WTC11 (cell line): ENCODE results near the gene DRC3.

ENCODE experiments used
- GABPB1 ChIP-seq: sonication (generic); formaldehyde crosslinking; IDR thresholded peaks from 2 replicates; pipeline ENCODE4 v1.8.1; 2023; ENCODE audit warnings: mild to moderate bottlenecking, missing genetic modification reagents
- JUN ChIP-seq: sonication (generic); formaldehyde crosslinking; IDR thresholded peaks from 2 replicates; pipeline ENCODE4 v1.8.0; 2023; ENCODE audit warnings: mild to moderate bottlenecking, missing genetic modification reagents
- MLX ChIP-seq: sonication (generic); formaldehyde crosslinking; IDR thresholded peaks from 2 replicates; pipeline ENCODE4 v1.8.1; 2023; ENCODE audit warnings: mild to moderate bottlenecking, missing genetic modification reagents, moderate library complexity
- MYBL2 ChIP-seq: sonication (generic); formaldehyde crosslinking; IDR thresholded peaks from 2 replicates; pipeline ENCODE4 v1.8.1; 2023; ENCODE audit warnings: mild to moderate bottlenecking, moderate library complexity, missing genetic modification reagents
- NR1H2 ChIP-seq: sonication (generic); formaldehyde crosslinking; IDR thresholded peaks from 2 replicates; pipeline ENCODE4 v1.9.0; 2021; ENCODE audit warnings: mild to moderate bottlenecking, moderate library complexity, missing genetic modification reagents
- STAT6 ChIP-seq: sonication (generic); formaldehyde crosslinking; conservative IDR thresholded peaks from 2 replicates; pipeline ENCODE4 v1.8.1; 2023; ENCODE audit warnings: mild to moderate bottlenecking, low read depth, missing genetic modification reagents, moderate library complexity
- ZNF263 ChIP-seq: sonication (generic); formaldehyde crosslinking; IDR thresholded peaks from 2 replicates; pipeline ENCODE4 v1.8.1; 2022; ENCODE audit warnings: low read depth, mild to moderate bottlenecking, moderate library complexity, missing genetic modification reagents
- ZNF512 ChIP-seq: sonication (generic); formaldehyde crosslinking; IDR thresholded peaks from 2 replicates; pipeline ENCODE4 v1.8.1; 2022; ENCODE audit warnings: missing genetic modification reagents, borderline replicate concordance
- TF ChIP-seq, protein P1 (sequence below): fragments of 200-600 bp; IDR thresholded peaks from 2 replicates; pipeline ENCODE4 v1.8.0; 2022; ENCODE audit warnings: antibody characterized with exemption
- TF ChIP-seq, protein P2 (sequence below): sonication (generic); formaldehyde crosslinking; IDR thresholded peaks from 2 replicates; pipeline ENCODE4 v1.8.1; 2022; ENCODE audit warnings: low read depth, mild to moderate bottlenecking, moderate library complexity, missing genetic modification reagents, borderline replicate concordance
- TF ChIP-seq, protein P3 (sequence below): fragments of 250-450 bp; sonication (Bioruptor Pico); conservative IDR thresholded peaks from 2 replicates; pipeline ENCODE4 v1.9.0; 2021; ENCODE audit warnings: mild to moderate bottlenecking
- TF ChIP-seq, protein P4 (sequence below): sonication (generic); formaldehyde crosslinking; IDR thresholded peaks from 2 replicates; pipeline ENCODE4 v1.8.0; 2022; ENCODE audit warnings: mild to moderate bottlenecking, missing genetic modification reagents

- TF ChIP-seq, protein P1, sequence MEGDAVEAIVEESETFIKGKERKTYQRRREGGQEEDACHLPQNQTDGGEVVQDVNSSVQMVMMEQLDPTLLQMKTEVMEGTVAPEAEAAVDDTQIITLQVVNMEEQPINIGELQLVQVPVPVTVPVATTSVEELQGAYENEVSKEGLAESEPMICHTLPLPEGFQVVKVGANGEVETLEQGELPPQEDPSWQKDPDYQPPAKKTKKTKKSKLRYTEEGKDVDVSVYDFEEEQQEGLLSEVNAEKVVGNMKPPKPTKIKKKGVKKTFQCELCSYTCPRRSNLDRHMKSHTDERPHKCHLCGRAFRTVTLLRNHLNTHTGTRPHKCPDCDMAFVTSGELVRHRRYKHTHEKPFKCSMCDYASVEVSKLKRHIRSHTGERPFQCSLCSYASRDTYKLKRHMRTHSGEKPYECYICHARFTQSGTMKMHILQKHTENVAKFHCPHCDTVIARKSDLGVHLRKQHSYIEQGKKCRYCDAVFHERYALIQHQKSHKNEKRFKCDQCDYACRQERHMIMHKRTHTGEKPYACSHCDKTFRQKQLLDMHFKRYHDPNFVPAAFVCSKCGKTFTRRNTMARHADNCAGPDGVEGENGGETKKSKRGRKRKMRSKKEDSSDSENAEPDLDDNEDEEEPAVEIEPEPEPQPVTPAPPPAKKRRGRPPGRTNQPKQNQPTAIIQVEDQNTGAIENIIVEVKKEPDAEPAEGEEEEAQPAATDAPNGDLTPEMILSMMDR, result no peak
- no peak for TF ChIP-seq ZNF263 (CRISPR knock-in tag)
- TF ChIP-seq JUN, result no peak
- TF ChIP-seq, protein P2, sequence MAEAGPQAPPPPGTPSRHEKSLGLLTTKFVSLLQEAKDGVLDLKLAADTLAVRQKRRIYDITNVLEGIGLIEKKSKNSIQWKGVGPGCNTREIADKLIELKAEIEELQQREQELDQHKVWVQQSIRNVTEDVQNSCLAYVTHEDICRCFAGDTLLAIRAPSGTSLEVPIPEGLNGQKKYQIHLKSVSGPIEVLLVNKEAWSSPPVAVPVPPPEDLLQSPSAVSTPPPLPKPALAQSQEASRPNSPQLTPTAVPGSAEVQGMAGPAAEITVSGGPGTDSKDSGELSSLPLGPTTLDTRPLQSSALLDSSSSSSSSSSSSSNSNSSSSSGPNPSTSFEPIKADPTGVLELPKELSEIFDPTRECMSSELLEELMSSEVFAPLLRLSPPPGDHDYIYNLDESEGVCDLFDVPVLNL (CRISPR knock-in tag), result no peak
- TF ChIP-seq ZNF512 (CRISPR knock-in tag), result no peak
- TF ChIP-seq NR1H2 (CRISPR knock-in tag), result no peak
- TF ChIP-seq MYBL2 (CRISPR knock-in tag), result no peak
- no peak for TF ChIP-seq MLX (CRISPR knock-in tag)
- TF ChIP-seq, protein P3, sequence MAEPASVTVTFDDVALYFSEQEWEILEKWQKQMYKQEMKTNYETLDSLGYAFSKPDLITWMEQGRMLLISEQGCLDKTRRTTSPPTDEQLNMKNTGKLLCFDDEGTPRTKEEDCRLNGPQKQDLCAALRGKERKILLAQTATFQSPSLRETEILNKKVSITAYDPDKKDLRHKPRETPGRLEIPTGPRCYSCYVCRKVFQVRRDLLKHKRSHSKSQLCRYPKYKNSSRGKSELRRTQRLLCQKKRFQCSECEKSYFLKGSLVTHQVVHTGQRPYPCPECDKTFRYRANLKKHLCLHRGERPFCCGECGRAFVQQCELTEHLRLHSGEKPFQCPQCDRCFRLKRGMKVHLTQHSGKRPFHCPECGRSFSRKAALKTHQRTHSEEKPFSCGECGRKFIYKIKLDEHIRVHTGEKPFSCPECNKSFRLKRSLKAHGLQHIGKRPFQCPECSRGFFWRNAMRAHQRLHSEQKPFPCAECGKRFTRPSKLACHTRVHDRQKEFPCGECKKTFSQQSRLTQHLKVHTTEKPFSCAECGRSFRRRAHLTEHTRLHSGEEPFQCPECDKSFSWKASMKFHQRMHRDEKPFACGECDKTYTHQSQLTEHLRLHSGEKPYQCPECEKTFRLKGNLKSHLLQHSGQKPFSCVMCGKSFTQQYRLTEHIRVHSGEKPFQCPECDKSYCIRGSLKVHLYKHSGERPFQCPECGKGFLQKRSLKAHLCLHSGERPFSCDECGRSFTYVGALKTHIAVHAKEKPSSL (CRISPR knock-in tag), result no peak
- no peak for TF ChIP-seq STAT6 (CRISPR knock-in tag)
- TF ChIP-seq, protein P4, sequence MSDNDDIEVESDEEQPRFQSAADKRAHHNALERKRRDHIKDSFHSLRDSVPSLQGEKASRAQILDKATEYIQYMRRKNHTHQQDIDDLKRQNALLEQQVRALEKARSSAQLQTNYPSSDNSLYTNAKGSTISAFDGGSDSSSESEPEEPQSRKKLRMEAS (CRISPR knock-in tag), result no peak
- no peak for TF ChIP-seq GABPB1 (CRISPR knock-in tag)
These were observed 18.6 kb upstream of the DRC3 start for GRCh38 chr17:17954079-17954478.
